Measurements from ENCODE around the gene FAM241A. TPM values are rescaled to one million over a fixed set of nuclear protein-coding genes. Genes with fewer than 3 reads are reported as not detected.
"Not testable (repeated sequence)": the region's sequence is repeated elsewhere in the genome, so short reads cannot be mapped to it uniquely, and the experiment has no call there.

FAM241A gene
- total RNA-seq, 1 donor from 2014 or later, result 0.70 TPM

DNA sequence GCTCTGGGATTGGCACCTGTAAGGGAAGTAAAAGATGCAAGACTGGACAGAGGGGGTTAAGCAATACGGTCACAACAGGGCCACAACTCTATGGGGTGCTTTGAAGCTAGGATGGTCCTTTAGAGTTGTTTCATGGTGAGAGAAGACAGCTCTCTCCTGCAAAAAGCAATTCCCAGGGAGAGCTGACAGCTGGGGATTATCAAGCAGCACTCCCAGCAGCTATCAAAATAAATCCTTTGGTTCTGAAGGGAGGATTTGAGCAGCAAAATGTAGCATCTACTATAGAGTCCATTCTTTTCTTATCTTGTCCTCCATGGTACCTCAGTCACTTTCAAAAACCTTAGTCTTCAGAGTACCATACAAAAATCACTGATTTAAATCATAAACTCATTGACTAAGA lies 51.2 kb downstream of the FAM241A start:
- TF ChIP-seq, protein P1, sequence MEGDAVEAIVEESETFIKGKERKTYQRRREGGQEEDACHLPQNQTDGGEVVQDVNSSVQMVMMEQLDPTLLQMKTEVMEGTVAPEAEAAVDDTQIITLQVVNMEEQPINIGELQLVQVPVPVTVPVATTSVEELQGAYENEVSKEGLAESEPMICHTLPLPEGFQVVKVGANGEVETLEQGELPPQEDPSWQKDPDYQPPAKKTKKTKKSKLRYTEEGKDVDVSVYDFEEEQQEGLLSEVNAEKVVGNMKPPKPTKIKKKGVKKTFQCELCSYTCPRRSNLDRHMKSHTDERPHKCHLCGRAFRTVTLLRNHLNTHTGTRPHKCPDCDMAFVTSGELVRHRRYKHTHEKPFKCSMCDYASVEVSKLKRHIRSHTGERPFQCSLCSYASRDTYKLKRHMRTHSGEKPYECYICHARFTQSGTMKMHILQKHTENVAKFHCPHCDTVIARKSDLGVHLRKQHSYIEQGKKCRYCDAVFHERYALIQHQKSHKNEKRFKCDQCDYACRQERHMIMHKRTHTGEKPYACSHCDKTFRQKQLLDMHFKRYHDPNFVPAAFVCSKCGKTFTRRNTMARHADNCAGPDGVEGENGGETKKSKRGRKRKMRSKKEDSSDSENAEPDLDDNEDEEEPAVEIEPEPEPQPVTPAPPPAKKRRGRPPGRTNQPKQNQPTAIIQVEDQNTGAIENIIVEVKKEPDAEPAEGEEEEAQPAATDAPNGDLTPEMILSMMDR (conservative IDR thresholded peaks at IDR 0.05), result no peak
- no peak overlapping the region for H3K4me3 Mint-ChIP-seq
- no peak overlapping the region for H3K27ac Mint-ChIP-seq
- H3K4me1 Mint-ChIP-seq (ENCODE audit: unreplicated experiment), result no peaks in the 10 kb centered on the region
- H3K9me3 Mint-ChIP-seq, result no peaks in the 10 kb centered on the region
- no peak for DNase-seq (ENCODE audit: extremely low spot score, unreplicated experiment)
- no peaks in the 10 kb centered on the region for H3K27me3 Mint-ChIP-seq
- H3K36me3 Mint-ChIP-seq, result no peaks in the 10 kb centered on the region

DNA sequence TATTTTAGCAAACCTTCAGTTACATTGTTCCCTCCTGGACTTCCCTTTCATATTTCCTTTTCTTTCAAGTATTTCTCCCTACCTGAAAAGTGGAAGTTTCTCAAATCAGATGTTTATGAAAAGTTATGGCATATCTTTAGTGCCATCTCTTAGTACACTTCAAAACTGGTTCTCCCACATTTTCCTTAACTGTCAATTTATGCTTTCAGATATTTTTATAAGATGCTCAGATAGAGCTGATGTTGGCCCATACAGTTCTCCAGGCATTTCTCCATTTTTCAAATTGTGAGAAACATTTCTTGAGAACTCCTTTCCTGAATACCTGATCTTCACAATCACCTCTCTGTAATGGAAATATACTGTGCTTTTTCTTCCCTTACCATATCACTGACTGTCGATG lies 53.8 kb downstream of the FAM241A start:
- Mint-ChIP-seq H3K27me3 (no peaks in the 10 kb centered on the region), H3K4me3 (no peak overlapping the region), H3K27ac (peak overlapping the region; percentile 67), H3K36me3 (no peaks in the 10 kb centered on the region), H3K9me3 (no peaks in the 10 kb centered on the region), H3K4me1 (ENCODE audit: unreplicated experiment) (no peaks in the 10 kb centered on the region)
- DNase-seq (ENCODE audit: extremely low spot score, unreplicated experiment), result no peak
- TF ChIP-seq, protein P1 (conservative IDR thresholded peaks at IDR 0.05), result no peak

DNA sequence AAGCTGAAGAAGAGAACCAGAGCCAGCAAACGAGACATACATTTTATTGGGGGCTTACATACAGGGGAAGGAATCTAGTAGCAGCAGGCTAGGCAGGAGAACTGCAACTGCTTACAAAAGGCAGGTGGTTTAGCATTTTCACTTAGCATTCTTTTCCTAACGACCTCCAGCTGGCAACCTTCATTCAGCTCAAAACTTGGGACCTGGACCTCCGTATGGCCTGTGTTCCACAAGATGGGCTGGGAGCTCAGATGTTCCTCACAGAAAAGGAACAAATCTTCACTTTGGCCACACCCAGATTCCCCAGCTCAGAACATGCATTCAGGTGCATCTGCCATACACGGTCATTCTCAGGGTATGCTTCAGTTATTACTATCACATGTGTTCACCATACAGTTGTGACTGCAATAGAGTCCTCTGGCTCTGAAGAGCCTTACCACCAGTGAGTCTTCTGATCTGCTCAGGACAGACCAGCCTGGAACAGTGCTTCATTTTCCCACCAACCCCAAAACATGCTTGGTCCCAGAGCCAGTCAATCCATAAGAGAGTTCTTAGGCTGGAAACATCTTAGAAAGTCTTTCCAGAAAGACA lies 56.8 kb downstream of the FAM241A start:
- Mint-ChIP-seq H3K27me3 (no peaks in the 10 kb centered on the region), H3K4me1 (ENCODE audit: unreplicated experiment) (no peaks in the 10 kb centered on the region), H3K27ac (no peak overlapping the region), H3K9me3 (no peaks in the 10 kb centered on the region), H3K4me3 (no peak overlapping the region), H3K36me3 (no peaks in the 10 kb centered on the region)
- TF ChIP-seq, protein P1 (conservative IDR thresholded peaks at IDR 0.05), result no peak
- DNase-seq (ENCODE audit: extremely low spot score, unreplicated experiment), result no peak

DNA sequence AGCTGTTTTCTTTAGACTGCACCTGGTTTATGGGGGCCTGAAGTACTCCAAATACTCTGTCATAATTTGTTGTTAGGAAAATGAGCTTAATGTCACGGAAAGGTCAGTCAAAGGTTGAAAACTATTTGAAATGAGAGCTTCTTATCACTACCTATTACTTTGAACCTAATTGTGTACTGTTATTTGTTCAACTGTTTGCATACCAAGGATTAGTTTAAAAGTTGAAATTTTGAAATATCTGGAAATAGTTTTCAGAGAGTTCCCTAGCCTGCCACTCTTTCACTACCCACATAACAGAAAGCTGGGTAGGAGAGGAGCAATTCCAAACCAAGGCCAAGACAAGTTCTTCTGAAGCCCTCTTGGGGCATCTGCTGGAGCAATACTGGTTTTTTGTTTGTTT lies 58.3 kb downstream of the FAM241A start:
- Mint-ChIP-seq H3K4me3 (no peak overlapping the region), H3K27me3 (no peaks in the 10 kb centered on the region), H3K27ac (no peak overlapping the region), H3K9me3 (no peaks in the 10 kb centered on the region), H3K4me1 (ENCODE audit: unreplicated experiment) (no peaks in the 10 kb centered on the region), H3K36me3 (no peaks in the 10 kb centered on the region)
- TF ChIP-seq, protein P1 (conservative IDR thresholded peaks at IDR 0.05), result no peak
- no peak for DNase-seq (ENCODE audit: extremely low spot score, unreplicated experiment)

DNA sequence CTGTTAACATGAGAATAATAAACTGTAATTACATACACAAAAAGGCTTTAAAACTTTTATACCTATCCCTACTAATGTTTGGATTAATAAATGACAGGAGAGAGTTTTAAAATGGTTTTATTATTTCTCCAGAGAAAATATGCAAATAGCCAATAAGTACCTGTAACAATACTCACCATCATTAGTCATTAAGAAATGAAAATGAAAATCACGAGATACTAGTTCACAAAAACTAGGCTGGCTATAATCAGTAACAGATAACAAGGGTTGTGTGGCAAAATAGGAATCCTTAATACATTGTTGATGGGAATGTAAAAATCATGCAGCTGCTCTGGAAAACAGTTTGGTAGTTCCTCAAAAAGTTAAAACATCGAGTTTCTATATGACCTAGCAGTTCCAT lies 61.2 kb downstream of the FAM241A start:
- Mint-ChIP-seq H3K4me3 (no peak overlapping the region), H3K27ac (no peak overlapping the region), H3K27me3 (peaks cover 3% of the 10 kb centered on the region), H3K4me1 (ENCODE audit: unreplicated experiment) (no peaks in the 10 kb centered on the region), H3K9me3 (no peaks in the 10 kb centered on the region), H3K36me3 (no peaks in the 10 kb centered on the region)
- DNase-seq (ENCODE audit: extremely low spot score, unreplicated experiment), result no peak
- TF ChIP-seq, protein P1 (conservative IDR thresholded peaks at IDR 0.05), result no peak

DNA sequence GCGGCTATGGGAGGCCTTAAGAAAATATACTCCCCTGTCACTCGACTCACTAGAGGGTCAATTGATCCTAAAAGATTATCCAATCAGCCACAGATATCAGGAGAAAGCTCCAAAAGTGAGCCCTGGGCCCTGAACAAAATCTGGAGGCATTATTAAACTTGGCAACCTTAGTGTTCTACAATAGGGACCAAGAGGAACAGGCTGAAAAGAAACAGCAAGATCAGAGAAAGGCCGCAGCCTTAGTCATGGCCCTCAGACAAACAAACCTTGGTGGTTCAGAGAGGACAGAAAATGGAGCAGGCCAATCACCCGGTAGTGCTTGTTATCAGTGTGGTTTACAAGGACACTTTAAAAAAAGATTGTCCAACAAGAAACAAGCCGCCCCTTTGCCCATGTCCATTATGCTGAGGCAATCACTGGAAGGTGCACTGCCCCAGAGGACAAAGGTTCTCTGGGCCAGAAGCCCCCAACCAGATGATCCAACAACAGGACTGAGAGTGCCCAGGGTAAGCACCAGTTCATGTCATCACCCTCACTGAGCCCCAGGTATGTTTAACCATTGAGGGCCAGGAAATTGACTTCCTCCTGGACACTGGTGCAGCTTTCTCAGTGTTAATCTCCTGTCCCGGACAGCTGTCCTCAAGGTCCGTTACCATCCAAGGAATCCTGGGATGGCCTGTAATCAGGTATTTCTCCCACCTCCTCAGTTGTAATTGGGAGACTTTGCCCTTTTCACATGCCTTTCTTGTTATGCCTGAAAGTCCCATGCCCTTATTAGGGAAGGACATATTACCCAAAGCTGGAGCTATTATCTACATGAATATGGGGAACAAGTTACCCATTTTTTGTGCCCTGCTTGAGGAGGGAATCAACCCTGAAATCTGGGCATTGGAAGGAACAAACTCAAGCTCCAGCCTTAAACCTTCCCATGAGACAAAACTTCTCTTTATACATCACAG lies 63.2 kb downstream of the FAM241A start:
- H3K36me3 Mint-ChIP-seq; H3K9me3 Mint-ChIP-seq; H3K4me1 Mint-ChIP-seq (ENCODE audit: unreplicated experiment); DNase-seq (ENCODE audit: extremely low spot score, unreplicated experiment); H3K27ac Mint-ChIP-seq; H3K4me3 Mint-ChIP-seq; H3K27me3 Mint-ChIP-seq: not testable (repeated sequence)

Measured in type B pancreatic cell (in vitro differentiated cells).